IPS-18c (cell line): ENCODE measurements around the gene PPM1M.

Source experiments
- H3K4me3 ChIP-seq: 2 replicates; pipeline ENCODE4 v1.7.0; 2013; ENCODE audit warnings: low read depth, mild to moderate bottlenecking, low read length, moderate library complexity; ENCODE audit not compliant: insufficient read depth
- H3K9me3 ChIP-seq: one replicate; pipeline ENCODE4 v1.6.1; 2013; ENCODE audit warnings: mild to moderate bottlenecking, low read length, moderate library complexity; ENCODE audit not compliant: control insufficient read depth, insufficient read depth

The PPM1M gene

DNA sequence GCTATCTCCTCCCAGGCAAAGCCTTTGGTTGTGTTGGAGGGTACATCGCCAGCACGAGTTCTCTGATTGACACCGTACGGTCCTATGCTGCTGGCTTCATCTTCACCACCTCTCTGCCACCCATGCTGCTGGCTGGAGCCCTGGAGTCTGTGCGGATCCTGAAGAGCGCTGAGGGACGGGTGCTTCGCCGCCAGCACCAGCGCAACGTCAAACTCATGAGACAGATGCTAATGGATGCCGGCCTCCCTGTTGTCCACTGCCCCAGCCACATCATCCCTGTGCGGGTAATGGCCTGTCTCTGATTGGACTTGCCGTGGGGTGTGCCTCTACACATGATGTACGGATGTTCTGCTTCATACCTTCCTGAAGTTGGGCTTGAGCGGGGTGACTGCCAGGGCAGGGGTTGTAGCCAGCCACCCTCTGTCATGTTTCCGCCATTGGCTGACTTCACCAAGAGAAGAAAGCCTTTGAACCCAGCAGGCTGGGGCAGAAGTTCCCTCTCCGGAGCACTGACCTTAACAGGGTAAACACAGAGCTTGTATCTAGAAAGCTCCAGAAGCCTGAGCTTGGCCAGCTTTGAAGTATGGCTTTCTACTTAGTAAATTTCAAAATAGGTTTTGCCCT lies 34.2 kb upstream of the PPM1M start:
- Histone ChIP-seq H3K4me3 (no peak overlapping the region), H3K9me3 (no peaks in the 10 kb centered on the region)

DNA sequence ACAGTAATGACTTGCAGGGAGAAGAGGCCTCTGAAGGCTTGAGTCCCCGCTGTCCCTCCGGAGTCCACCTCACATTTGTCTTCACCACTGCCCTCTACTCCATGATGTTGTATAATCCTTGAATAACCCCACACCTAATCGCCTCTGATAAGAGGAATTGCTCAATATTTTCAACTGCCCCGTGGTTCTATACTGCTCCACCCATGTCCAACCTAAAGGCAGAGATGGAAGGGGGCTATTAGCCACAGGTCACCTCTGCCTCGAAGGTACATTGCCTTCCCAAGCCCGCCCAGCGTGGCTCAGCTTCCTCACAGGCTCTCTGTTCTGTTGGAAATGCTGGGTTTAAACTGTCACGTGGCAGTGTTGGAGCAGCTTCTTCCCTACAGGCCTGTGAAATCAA lies 32.6 kb upstream of the PPM1M start:
- no peaks in the 10 kb centered on the region for H3K9me3 ChIP-seq
- no peak overlapping the region for H3K4me3 ChIP-seq

DNA sequence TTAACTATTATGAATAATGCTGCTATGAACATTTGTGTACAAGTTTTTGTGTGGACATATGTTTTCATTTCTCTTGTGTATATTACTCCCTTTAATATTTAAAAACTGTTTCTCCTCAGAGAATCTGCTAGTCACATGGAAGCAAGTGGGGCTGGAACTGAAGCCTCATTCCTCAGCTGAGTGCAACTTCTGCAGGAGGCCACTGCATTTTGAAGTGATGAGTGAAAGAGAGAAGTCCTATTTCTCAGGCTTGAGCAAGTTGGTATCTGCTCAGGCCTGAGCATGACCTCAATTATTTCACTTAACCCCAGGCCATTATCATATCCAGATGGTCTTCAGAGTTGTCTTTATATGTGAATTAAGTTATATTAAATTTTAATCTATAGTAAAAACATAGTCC lies 31.7 kb upstream of the PPM1M start:
- Histone ChIP-seq H3K9me3 (no peaks in the 10 kb centered on the region), H3K4me3 (no peak overlapping the region)

DNA sequence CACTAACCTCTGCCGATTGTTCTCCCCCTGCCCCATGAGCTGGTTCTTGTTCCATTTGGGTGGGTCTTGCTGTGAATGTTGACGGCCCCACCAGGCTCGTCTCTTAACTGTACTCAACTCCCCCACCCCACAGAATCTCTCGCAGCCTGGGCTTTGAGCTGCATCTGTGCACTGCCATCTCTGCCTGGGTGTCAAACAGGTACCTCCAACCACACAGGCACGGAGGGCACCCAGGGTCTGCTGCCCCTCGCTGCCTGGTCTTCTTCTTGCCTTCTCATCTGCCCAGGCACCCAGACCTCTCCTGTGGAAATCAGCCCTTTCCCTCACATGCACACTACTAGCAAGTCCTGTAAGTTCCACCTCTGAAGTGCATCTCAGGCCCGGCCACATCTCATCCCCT lies 30.2 kb upstream of the PPM1M start:
- Histone ChIP-seq H3K9me3 (no peaks in the 10 kb centered on the region), H3K4me3 (no peak overlapping the region)

DNA sequence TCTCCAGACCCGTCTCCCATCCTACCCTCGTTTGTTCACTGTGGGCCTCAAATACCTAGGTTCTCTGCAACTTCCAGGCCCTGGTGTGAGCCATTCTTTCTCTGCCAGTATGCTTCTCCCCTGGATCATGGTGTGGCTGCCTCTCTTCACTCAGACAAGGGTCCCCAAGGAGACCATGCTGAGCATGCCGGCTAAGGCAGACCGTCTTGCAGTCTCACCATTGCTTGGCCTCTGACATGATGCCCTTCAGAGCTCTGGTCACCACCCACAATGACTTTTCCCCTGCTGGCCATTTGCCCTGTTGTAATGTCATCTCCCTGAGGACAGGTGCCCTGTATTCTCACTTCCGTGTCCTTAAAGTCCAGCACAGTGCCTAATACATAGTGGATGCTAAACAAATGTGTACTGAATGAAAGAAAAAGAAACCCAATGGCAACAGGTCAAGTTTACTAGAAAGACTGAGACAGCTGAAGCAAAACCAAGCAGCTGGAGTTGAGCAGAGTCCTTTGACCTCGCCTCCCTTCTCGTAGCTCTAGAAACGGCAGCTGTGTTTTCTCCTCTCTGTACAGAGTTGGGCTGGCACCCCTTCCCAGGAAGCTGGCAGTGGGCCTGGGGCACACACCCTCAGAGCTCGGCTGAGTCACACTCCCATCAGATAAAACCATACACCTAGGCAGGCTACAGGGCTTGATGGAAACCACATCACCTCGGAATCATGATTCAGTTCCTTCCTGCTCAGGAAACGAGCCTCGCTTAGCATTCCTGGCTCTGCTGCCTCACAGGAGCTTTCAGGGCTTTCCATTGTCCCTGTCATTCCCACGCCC lies 28.8 kb upstream of the PPM1M start:
- no peak overlapping the region for H3K4me3 ChIP-seq
- no peaks in the 10 kb centered on the region for H3K9me3 ChIP-seq

DNA sequence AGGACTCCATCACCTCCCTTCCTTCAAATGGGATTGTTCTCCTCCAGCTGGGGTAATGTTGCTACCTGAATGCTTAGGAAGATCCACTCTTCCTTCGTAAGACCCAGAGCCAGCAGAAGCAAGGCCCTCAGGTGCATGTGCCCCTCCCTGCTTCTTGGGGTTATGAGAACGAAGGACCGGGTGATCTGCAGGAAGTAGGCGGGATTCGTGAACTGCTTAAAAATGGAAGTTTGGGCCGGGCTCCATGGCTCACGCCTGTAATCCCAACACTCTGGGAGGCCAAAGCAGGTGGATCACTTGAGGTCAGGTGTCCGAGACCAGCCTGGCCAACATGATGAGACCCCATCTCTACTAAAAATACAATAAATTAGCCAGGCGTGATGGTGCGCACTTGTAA lies 28.2 kb upstream of the PPM1M start:
- H3K9me3 ChIP-seq = no peaks in the 10 kb centered on the region
- no peak overlapping the region for H3K4me3 ChIP-seq

DNA sequence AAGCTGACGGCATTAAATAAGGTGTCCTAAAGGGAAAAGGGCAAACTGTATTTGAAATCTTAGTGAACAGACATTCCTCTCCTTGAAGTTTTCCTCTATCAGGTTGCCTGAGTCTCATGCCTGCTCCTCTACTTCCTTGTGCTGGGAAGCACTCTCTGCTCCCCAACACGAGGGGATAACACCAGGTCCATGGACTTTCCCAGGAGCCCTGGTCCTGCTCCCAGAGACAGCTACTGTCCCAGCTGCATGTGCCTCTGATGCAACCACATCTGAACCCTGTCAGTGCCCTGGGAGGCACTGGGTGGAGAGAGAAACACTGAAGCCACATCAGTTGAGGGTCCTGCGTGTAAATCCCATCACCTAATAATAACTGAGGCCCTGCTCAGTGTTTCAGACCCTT lies 27.5 kb upstream of the PPM1M start:
- Histone ChIP-seq H3K9me3 (peaks cover 1% of the 10 kb centered on the region), H3K4me3 (no peak overlapping the region)

DNA sequence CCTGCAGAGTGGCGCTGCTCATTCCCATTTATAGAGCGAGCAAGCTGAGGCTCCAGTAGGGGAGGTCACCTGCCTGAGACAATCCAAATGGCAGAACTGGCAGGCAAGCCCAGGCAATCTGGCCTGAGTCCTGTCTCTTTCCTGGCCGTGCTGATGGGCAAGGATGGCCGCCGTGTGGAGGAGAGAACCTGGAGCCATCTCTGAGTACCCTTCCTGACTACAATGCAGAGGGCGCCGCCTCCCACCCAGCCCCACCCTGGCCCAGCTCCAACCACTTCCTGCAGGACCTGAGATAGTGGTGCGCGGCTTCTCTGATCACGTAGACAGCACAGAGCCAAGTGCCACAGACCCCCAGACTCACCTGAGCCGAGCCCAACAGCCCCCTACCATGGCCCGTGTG lies 27.1 kb upstream of the PPM1M start:
- H3K9me3 ChIP-seq = peaks cover 2% of the 10 kb centered on the region
- H3K4me3 ChIP-seq = no peak overlapping the region

DNA sequence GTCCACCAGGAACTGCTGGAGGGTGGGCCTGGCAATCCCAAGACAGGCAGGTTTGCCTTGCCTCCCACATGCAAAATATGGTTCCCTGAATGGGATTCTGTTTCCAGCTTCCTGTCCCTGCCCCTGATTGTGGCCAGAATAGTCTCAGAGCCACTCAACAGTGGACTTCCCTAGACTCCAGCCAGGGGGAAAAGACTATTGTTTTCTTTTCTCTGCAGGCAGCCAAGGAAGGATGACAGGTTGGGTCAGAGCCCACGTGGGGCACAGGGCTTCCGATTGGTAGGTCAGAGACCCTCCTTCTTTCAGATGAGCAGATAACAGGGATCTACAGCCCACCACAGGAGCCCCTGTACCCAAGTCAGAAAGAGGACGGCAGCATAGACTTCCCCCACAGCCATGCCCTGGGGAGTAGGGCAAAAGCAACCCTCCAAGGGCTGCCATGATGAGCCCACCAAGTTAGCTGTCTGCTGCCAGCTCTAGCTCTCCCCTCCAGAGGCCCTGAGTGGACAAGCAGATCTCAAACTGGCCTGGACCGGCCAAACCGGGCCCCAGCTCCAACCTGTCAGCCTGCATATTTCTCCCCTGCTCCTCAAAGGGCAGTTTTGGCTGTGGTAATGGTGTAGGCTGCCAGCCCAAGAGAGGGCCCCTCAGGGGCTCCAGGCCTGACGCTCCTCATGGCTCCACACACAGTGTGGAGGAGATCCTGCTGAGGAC lies 26.5 kb upstream of the PPM1M start:
- peaks cover 2% of the 10 kb centered on the region for H3K9me3 ChIP-seq

DNA sequence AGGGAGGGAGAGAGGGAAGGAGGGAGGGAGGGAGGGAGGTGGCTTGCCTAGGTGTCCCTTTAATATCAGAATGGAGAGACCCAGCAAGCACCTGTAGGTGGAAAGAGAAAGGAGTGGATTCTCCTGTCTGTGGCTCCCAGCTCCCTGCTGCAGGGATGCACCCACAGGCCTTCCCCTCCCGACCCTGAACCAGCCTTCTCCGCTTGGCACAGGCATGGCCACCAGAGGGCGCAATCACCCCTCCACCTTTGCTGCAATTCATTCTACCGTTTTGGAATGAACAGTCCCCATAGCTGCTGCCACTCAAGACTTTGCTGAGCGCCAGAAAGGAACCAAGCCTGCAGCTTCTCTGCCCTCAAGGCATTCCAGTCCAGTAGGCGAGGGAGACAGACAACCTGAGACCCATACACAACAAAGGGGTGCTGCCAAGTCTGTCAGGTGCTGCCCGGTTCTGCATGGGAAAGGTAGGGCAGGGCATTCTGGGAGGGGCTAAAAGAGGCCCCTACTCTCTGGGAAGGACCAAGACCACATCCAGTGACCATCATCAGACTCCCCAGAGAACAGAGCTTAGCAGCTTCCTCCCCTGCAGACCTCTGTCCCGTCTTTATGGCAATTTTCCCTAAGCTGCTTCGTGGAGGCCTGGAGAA lies 25.1 kb upstream of the PPM1M start:
- Histone ChIP-seq H3K9me3 (peaks cover 2% of the 10 kb centered on the region), H3K4me3 (no peak overlapping the region)

More for the DNA sequence above, 26.5 kb upstream of the PPM1M start:
- no peak overlapping the region for H3K4me3 ChIP-seq

DNA sequence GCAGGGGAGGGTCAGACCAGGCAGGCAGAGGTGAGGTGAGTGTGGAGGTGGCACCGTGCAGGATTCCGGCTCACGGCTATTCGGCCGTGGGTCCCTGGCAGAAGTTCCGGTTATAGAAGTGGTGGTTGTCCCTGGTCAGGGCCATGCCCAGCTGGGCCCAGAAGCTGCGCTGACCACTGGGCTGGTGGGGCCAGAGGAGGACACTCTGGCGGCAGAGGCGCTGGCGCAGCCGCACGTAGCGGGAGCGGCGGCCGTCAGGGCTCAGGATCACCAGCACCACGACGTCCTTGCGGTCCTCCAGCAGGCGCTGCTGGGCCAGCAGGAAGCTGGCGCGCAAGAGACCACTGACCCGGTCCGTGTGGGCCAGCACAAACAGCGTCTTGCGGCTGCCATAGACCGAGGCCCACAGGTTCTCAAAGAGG lies 24.4 kb upstream of the PPM1M start:
- Histone ChIP-seq H3K4me3 (no peak overlapping the region), H3K9me3 (peaks cover 2% of the 10 kb centered on the region)

DNA sequence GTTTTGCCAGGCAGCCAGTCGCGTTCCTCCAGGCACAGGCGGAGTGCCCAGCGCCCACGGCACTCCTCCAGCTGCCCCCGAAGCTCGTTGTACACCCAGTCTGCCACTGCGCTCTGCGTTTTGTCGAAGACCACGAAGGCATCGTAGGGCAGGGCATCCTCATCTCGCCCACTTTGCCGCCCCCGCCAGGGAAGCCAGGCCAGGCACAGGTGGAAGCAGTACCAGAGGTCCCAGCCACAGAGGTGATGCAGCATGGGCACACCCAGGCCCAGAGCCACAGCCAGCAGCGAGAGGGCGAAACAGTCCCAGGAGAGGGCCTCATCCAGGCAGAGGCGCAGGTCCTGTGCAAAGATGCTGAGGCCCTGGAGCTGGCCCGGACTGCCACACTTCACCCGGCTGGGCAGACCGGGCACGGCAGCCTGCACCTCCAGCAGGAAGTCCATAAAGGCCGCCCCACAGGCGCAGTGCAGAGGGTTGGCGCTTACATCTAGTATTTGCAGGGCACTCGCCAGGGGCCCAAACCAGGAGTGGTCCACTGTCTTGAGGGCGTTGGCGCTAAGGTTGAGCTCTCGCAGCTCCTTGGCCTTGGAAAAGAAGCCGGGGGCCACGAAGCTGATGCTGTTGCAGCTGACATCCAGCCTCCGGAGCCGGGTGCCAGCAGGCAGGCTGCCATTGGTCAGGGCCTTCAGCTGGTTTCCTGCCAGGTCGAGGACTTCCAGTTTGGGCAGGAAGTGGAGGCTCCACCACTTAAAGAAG lies 23.8 kb upstream of the PPM1M start:
- no peak overlapping the region for H3K4me3 ChIP-seq
- peaks cover 2% of the 10 kb centered on the region for H3K9me3 ChIP-seq

DNA sequence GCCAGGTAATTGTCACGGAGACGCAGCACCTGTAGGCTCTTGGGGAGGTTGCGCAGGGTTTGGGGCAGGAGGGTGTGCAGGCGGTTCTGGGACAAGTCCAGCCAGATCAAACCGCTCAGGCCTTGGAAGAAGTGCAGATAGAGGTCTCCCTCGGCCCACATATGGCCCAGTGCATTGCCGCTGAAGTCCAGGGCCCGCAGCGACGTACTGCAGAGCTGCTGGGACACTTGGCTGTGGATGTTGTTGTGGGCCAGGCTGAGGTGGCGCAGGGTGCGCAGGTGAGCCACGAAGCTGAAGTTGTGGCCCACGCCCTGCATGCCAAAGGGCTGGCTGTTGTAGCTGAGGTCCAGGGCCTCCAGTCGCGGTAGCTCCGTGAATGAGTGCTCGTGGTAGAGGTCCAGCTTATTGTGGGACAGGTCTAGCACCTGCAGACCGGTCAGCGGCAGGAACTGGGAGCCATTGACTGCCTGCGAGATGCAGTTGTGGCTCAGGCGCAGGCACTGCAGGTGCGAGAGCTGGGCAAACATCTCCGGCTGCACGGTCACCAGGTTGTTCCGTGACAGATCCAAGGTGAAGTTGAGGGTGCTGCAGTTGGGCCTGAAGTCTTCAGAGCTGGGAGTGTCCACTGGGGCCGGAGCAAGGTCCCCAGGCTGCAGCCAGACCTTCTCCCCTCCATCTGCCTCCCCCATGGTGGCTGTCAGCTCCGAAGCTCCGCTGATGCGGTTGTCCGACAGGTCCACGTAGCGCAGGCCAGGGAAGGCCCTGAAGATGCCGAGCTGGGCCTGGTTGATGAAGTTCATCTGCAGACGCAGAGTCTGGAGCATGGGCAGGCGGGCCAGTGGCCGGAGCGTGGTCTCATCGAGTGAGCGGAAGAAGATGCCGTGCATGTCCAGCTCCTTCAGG lies 23.0 kb upstream of the PPM1M start:
- Histone ChIP-seq H3K4me3 (no peak overlapping the region), H3K9me3 (peaks cover 2% of the 10 kb centered on the region)

DNA sequence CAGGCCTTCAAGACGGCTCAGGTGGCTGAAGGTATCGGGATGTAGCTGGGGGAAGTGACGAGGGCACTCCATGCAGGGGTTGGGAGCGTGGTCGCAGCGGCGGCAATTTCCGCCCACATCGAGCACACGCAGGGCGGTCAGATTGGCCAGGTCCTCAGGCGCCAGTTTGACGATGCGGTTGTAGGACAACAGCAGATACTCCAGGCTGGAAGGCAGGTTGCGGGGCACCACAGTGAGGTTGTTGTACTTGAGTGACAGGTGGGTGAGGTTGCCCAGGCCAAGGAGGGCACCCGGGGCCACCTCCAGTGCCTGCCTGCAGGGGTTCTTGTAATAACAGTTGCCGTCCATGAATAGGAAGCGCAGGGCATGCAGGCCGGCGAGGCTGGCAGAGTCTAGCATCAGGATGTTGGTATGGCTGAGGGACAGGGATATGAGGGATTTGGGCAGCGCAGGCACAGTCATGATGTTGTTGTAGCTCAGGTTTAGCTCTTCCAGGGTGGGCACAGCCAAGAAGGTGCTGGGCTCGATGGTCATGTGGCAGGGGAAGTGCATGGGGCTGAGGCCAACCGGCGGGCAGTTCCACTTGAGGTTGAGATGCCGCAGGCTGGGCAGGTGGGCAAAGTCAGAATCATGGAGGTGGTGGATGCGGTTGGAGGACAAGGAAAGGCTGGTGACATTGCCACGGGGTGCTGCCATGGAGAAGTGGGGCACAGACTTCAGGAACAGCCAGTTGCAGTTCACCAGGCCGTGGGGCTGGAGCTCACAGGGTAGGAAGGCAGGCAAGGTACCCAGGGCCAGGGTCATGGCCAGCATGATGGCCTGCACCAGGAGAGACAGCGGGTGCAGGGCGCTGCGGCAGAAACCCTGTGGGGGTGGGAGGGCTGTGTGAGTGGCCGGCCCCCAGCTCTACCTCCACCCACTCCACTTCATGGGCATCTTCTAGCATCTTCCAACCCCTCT lies 21.8 kb upstream of the PPM1M start:
- Histone ChIP-seq H3K4me3 (no peak overlapping the region), H3K9me3 (peaks cover 2% of the 10 kb centered on the region)

DNA sequence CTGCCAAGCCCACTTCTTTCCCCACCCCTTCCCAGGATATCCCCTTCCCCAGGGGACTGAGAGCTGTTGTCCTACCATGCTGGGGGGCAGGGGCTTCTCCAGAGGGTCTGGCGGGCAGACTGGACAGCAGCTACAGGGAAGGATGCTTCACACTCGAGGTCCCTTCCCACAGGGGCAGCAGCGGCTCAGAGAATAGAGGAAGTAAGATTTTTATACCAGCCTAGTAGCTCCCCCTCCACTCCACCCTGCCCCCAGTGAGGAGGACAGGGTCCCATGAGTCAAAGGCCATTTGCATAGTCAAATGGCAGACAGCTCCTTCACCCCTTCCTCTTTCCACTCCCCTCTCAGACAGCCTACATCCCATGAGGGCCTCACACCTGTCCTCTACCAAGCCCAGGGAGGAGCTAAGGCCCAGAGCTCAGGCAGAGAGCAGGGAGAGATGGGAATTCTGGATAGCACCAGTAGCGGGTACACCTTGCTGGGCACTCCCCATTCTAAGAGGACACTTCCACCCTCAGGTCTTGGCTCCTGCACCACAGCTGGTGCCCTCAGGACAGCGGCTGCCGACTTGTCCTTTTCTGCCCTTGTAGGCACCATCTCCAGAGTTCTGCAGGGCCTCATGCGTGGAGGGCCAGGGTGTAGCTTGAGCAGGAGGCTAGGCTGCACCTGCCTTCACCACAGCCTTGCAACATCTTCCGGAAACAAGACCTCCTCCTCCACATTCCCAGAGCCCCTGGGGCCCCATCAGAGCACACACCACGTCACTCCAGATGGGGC lies 19.9 kb upstream of the PPM1M start, which contains the start of gene TLR9:
TSS of gene TLR9 (minus strand) at position 194 of the 777 bp plus-strand sequence. CDS start at position 78, 116 bp downstream.
- H3K9me3 ChIP-seq = peaks cover 2% of the 10 kb centered on the region
- H3K4me3 ChIP-seq = no peak within 1 kb of the TSS
